GM12892 (cell line): ENCODE data around the gene SDHA.
"Not testable (repeated sequence)": the region's sequence is repeated elsewhere in the genome, so short reads cannot be mapped to it uniquely, and the experiment has no call there.

Experiments used
- POLR2A ChIP-seq: IDR thresholded peaks from 2 replicates; pipeline ENCODE4 v1.6.1; 2011; ENCODE audit warnings: low read depth, low read length, control low read depth
- POLR2AphosphoS5 ChIP-seq: IDR thresholded peaks from 2 replicates; pipeline ENCODE4 v1.6.1; 2011; ENCODE audit warnings: low read depth, low read length, control low read depth

DNA sequence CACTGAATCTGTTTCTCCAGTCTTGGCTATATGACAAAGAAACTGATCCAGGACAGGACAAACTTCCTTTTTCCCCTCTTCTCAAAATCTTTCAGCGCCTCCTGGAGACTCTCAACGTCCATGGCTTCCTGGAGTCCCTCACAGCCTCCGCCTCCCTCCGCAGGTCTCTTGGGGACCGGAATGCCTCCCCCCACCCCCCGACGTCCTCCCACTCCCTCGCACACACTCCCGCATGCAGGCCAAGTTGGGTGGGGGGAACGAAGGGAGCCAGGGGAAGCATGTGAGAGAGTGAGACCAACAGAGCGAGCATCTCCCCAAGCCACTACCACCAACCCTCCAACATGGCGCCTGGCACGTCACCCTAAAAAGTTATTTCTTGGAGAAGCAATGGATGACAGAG, 72.1 kb downstream of the SDHA start:
- not testable (repeated sequence) for TF ChIP-seq POLR2A, POLR2AphosphoS5
